ENCODE measurements around the gene MYH11.

GRCh38 chr16:15723808-15724207 lies 133.0 kb downstream of the MYH11 start:
- no peak for TF ChIP-seq JUNB (IDR thresholded peaks at IDR 0.05)
- no peak for TF ChIP-seq NR2C2 (IDR thresholded peaks at IDR 0.05; ENCODE audit: borderline replicate concordance, control insufficient read depth, insufficient read length, low read depth)
- TF ChIP-seq, protein P1, sequence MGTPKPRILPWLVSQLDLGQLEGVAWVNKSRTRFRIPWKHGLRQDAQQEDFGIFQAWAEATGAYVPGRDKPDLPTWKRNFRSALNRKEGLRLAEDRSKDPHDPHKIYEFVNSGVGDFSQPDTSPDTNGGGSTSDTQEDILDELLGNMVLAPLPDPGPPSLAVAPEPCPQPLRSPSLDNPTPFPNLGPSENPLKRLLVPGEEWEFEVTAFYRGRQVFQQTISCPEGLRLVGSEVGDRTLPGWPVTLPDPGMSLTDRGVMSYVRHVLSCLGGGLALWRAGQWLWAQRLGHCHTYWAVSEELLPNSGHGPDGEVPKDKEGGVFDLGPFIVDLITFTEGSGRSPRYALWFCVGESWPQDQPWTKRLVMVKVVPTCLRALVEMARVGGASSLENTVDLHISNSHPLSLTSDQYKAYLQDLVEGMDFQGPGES (IDR thresholded peaks at IDR 0.05): no peak
- TF ChIP-seq, protein P2, sequence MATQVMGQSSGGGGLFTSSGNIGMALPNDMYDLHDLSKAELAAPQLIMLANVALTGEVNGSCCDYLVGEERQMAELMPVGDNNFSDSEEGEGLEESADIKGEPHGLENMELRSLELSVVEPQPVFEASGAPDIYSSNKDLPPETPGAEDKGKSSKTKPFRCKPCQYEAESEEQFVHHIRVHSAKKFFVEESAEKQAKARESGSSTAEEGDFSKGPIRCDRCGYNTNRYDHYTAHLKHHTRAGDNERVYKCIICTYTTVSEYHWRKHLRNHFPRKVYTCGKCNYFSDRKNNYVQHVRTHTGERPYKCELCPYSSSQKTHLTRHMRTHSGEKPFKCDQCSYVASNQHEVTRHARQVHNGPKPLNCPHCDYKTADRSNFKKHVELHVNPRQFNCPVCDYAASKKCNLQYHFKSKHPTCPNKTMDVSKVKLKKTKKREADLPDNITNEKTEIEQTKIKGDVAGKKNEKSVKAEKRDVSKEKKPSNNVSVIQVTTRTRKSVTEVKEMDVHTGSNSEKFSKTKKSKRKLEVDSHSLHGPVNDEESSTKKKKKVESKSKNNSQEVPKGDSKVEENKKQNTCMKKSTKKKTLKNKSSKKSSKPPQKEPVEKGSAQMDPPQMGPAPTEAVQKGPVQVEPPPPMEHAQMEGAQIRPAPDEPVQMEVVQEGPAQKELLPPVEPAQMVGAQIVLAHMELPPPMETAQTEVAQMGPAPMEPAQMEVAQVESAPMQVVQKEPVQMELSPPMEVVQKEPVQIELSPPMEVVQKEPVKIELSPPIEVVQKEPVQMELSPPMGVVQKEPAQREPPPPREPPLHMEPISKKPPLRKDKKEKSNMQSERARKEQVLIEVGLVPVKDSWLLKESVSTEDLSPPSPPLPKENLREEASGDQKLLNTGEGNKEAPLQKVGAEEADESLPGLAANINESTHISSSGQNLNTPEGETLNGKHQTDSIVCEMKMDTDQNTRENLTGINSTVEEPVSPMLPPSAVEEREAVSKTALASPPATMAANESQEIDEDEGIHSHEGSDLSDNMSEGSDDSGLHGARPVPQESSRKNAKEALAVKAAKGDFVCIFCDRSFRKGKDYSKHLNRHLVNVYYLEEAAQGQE (IDR thresholded peaks at IDR 0.05; ENCODE audit: low read depth, low read length): no peak
- no peak for TF ChIP-seq RCOR1 (conservative IDR thresholded peaks at IDR 0.05; ENCODE audit: low read depth, low read length)
- TF ChIP-seq CTCF (IDR thresholded peaks at IDR 0.05 in 2 of 3, conservative IDR thresholded peaks at IDR 0.05 in 1 of 3; ENCODE audit: control insufficient read depth in 2 of 3, extremely low read depth in 1 of 3, insufficient read depth in 1 of 3, low read depth in 3 of 3, low read length in 3 of 3): no peak
- TF ChIP-seq POLR2A (IDR thresholded peaks at IDR 0.05; ENCODE audit: low read depth, low read length): no peak
- TF ChIP-seq, protein P3, sequence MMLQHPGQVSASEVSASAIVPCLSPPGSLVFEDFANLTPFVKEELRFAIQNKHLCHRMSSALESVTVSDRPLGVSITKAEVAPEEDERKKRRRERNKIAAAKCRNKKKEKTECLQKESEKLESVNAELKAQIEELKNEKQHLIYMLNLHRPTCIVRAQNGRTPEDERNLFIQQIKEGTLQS (IDR thresholded peaks at IDR 0.05; ENCODE audit: borderline replicate concordance, extremely low read depth, low read depth, low read length): no peak
- no peak for TF ChIP-seq IRF4 (IDR thresholded peaks at IDR 0.05; ENCODE audit: low read depth, low read length)
- no peak for TF ChIP-seq STAT3 (IDR thresholded peaks at IDR 0.05; ENCODE audit: low read depth, low read length)
- no peak for TF ChIP-seq ZBTB11 (CRISPR knock-in tag; IDR thresholded peaks at IDR 0.05)
